OCI-LY1 (cell line): ENCODE results near the gene UCP2.

ENCODE experiments used
- H2AFZ ChIP-seq: fragments of 200-600 bp; sonication (generic), shearing (Covaris generic); 2 replicates; pipeline ENCODE4 v1.6.0; 2014; ENCODE audit warnings: antibody characterized with exemption, mild to moderate bottlenecking, low read length
- H3F3A ChIP-seq: fragments of 200-600 bp; sonication (generic), shearing (Covaris generic); 2 replicates; pipeline ENCODE4 v1.6.0; 2014; ENCODE audit warnings: mild to moderate bottlenecking, antibody characterized with exemption, low read length, moderate library complexity; ENCODE audit not compliant: insufficient read depth
- H3K27ac ChIP-seq: fragments of 200-600 bp; sonication (generic); 2 replicates; pipeline ENCODE4 v1.5.1; 2014; ENCODE audit warnings: low read length, mixed run types, mild to moderate bottlenecking, low read depth; ENCODE audit not compliant: poor library complexity, severe bottlenecking
- H3K27me3 ChIP-seq: fragments of 200-600 bp; sonication (generic); 2 replicates; pipeline ENCODE4 v1.6.0; 2014; ENCODE audit warnings: antibody characterized with exemption, mild to moderate bottlenecking, low read length, moderate library complexity; ENCODE audit not compliant: insufficient read depth
- H3K36me3 ChIP-seq: fragments of 200-600 bp; sonication (generic); 2 replicates; pipeline ENCODE4 v1.6.1; 2014; ENCODE audit warnings: mild to moderate bottlenecking, antibody characterized with exemption, low read length, moderate library complexity, mixed read lengths; ENCODE audit not compliant: insufficient read depth
- H3K4me1 ChIP-seq: fragments of 200-600 bp; sonication (generic); 2 replicates; pipeline ENCODE4 v1.5.1; 2014; ENCODE audit warnings: mild to moderate bottlenecking, low read length, moderate library complexity; ENCODE audit not compliant: insufficient read depth, severe bottlenecking
- H3K4me2 ChIP-seq: fragments of 200-600 bp; sonication (generic), shearing (Covaris generic); 2 replicates; pipeline ENCODE4 v1.6.1; 2014; ENCODE audit warnings: low read length
- H3K4me3 ChIP-seq: fragments of 200-600 bp; sonication (generic); 2 replicates; pipeline ENCODE4 v1.5.1; 2014; ENCODE audit warnings: low read length, low read depth, mild to moderate bottlenecking, mixed read lengths; ENCODE audit not compliant: poor library complexity, severe bottlenecking
- H3K79me2 ChIP-seq: fragments of 200-600 bp; shearing (Covaris generic); 2 replicates; pipeline ENCODE4 v1.6.1; 2016; ENCODE audit warnings: mixed run types, low read length, mixed read lengths; ENCODE audit not compliant: insufficient read depth
- H3K9ac ChIP-seq: fragments of 200-600 bp; sonication (generic), shearing (Covaris generic); 2 replicates; pipeline ENCODE4 v1.6.1; 2014; ENCODE audit warnings: mild to moderate bottlenecking, low read length, mixed read lengths
- H3K9me2 ChIP-seq: fragments of 200-600 bp; sonication (generic), shearing (Covaris generic); 2 replicates; pipeline ENCODE4 v1.6.1; 2014; ENCODE audit warnings: low read depth, mild to moderate bottlenecking, low read length, mixed read lengths
- H3K9me3 ChIP-seq: fragments of 200-600 bp; shearing (Covaris generic); 2 replicates; pipeline ENCODE4 v1.6.1; 2014; ENCODE audit warnings: low read length, mixed read lengths
- H4K20me1 ChIP-seq: fragments of 200-600 bp; sonication (generic), shearing (Covaris generic); 2 replicates; pipeline ENCODE4 v1.6.0; 2016; ENCODE audit warnings: mild to moderate bottlenecking, low read length; ENCODE audit not compliant: insufficient read depth
- EZH2 ChIP-seq: fragments of 200-600 bp; sonication (generic), shearing (Covaris generic); IDR thresholded peaks from 2 replicates; pipeline ENCODE4 v1.8.0; 2017; ENCODE audit warnings: borderline replicate concordance, mixed run types, mild to moderate bottlenecking, antibody characterized with exemption, low read length, moderate library complexity, mixed read lengths
- TF ChIP-seq, protein P1 (sequence below): fragments of 200-600 bp; sonication (generic), shearing (Covaris generic); IDR thresholded peaks from 2 replicates; pipeline ENCODE4 v1.5.1; 2017; ENCODE audit warnings: mild to moderate bottlenecking, antibody characterized with exemption, low read length, moderate library complexity, mixed read lengths

UCP2 gene

DNA sequence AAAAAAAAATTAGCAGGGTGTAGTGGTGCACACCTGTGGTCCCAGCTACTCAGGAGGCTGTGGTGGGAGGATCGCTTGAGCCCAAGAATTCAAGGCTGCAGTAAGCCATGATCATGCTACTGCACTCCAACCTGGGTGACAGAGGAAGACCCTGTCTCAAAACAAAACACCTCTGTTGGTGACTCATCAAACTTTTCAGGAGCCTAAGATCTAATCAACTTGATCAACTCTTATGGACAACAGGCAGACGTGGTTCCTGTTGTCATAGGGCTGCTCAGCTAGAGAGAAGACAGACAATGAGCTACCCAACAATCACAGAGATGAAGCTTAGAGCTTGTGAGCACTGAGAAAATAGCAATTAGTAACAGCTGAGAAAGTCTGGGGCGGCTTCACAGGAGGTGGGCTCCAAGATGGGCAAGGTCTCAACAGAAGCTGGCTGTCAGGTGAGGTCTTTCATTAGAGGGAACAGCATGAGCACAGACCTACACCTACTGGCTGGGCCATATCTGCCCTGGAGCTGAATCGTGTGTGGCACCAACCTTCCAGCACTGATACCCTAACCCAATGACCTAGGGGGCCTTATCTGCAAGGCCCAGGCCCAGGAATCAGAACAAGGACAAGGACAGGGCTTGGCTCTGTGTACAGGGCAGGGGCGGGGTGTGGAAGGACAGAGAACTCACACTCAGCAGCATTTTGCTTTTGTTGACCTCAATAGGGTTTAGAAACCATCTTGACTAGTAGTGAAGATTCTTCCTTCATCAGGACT lies 33.5 kb upstream of the UCP2 start:
- TF ChIP-seq EZH2, result no peak
- TF ChIP-seq, protein P1, sequence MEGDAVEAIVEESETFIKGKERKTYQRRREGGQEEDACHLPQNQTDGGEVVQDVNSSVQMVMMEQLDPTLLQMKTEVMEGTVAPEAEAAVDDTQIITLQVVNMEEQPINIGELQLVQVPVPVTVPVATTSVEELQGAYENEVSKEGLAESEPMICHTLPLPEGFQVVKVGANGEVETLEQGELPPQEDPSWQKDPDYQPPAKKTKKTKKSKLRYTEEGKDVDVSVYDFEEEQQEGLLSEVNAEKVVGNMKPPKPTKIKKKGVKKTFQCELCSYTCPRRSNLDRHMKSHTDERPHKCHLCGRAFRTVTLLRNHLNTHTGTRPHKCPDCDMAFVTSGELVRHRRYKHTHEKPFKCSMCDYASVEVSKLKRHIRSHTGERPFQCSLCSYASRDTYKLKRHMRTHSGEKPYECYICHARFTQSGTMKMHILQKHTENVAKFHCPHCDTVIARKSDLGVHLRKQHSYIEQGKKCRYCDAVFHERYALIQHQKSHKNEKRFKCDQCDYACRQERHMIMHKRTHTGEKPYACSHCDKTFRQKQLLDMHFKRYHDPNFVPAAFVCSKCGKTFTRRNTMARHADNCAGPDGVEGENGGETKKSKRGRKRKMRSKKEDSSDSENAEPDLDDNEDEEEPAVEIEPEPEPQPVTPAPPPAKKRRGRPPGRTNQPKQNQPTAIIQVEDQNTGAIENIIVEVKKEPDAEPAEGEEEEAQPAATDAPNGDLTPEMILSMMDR, result no peak
- Histone ChIP-seq H3K27me3 (no peaks in the 10 kb centered on the region), H3K4me2 (no peak overlapping the region), H3K9ac (no peak overlapping the region), H3K4me3 (no peak overlapping the region), H3K27ac (no peak overlapping the region), H3K4me1 (peaks cover 12% of the 10 kb centered on the region), H2AFZ (no peak overlapping the region), H3F3A (no peaks in the 10 kb centered on the region), H3K9me2 (no peaks in the 10 kb centered on the region), H3K36me3 (no peaks in the 10 kb centered on the region; the same call in 1 of the 2 replicates), H3K79me2 (no peaks in the 10 kb centered on the region), H4K20me1 (no peaks in the 10 kb centered on the region), H3K9me3 (no peaks in the 10 kb centered on the region)

DNA sequence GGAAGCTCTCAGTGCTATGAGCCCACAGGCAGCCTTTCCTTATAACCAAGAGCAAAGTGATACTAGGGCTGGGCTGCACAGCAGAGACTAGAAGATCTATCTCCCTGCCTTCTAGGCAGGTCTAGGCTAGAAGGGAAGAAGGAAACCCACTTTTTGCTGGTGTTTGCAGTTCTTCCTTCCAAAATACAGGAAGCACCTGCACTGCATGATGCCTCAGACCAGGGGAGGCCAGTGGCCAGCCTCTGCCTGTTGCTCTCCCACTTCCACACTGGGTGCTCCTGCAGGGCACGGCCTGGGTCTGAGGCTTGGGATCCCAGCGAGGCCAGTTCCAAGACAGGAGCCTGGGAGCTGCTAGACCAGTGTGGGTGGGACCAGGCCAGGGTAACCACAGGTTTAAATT lies 32.2 kb upstream of the UCP2 start:
- no peak overlapping the region for H3K9ac ChIP-seq
- no peaks in the 10 kb centered on the region for H3F3A ChIP-seq
- H3K4me3 ChIP-seq, result no peak overlapping the region
- H3K4me2 ChIP-seq, result no peak overlapping the region
- no peaks in the 10 kb centered on the region for H3K9me3 ChIP-seq
- no peak overlapping the region for H3K27ac ChIP-seq
- no peaks in the 10 kb centered on the region; the same call in 1 of the 2 replicates for H3K36me3 ChIP-seq
- no peaks in the 10 kb centered on the region for H3K79me2 ChIP-seq
- no peaks in the 10 kb centered on the region for H3K9me2 ChIP-seq
- H2AFZ ChIP-seq, result no peak overlapping the region
- no peaks in the 10 kb centered on the region for H4K20me1 ChIP-seq
- no peaks in the 10 kb centered on the region for H3K4me1 ChIP-seq
- no peak for TF ChIP-seq EZH2
- TF ChIP-seq, protein P1, result no peak
- no peaks in the 10 kb centered on the region for H3K27me3 ChIP-seq

DNA sequence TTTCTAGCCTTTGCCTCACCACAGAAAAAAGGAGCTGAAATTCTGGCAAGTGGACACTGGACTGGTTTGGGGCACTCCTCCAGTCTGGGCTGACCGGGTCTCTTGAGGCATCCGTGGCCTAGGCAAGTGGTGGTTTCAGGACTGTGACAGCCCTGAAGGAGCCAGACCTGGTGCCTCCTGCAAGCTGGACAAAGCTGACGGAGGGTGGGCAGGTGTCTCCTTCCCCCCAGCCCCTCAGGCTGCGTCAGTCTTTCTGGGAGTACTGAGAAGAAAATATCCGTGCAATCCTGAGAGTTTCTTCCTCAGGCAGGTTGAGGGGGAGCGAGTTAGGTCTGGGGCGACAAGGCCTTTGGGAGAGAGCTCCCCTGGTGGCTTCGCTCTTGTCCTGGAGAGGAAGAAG lies 30.5 kb upstream of the UCP2 start:
- H3F3A ChIP-seq, result no peaks in the 10 kb centered on the region
- H3K4me1 ChIP-seq, result no peaks in the 10 kb centered on the region
- no peaks in the 10 kb centered on the region for H3K79me2 ChIP-seq
- no peak overlapping the region for H3K4me3 ChIP-seq
- no peak overlapping the region for H3K27ac ChIP-seq
- no peaks in the 10 kb centered on the region for H4K20me1 ChIP-seq
- H3K9me2 ChIP-seq, result no peaks in the 10 kb centered on the region
- TF ChIP-seq, protein P1, result no peak
- no peak for TF ChIP-seq EZH2
- no peak overlapping the region for H3K4me2 ChIP-seq
- H3K27me3 ChIP-seq, result no peaks in the 10 kb centered on the region
- H3K9me3 ChIP-seq, result no peaks in the 10 kb centered on the region
- H2AFZ ChIP-seq, result no peak overlapping the region
- no peaks in the 10 kb centered on the region; the same call in 1 of the 2 replicates for H3K36me3 ChIP-seq
- no peak overlapping the region for H3K9ac ChIP-seq
